ENCODE results near the gene ATP6V1B1.

DNA sequence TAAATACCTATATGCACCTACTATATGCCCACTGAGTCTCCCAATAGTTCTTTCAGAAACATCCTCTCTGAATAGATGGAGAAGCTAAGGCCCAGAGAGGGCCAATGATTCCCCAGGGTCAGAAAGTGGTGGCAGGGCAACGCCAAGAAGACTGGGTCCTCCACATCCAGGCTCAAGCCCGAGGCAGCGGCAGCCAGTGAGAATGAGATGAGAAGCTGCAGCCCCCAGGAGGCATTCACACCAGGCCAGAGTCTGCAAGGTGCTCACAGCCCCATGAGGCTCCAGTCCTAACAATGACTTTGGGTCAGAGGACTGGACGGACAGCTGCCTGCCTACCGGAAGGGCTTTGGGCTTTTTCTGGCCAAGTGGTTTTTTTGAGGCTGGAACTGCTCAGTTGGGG is 55.4 kb downstream of the ATP6V1B1 start:
- TF ChIP-seq, protein P1, sequence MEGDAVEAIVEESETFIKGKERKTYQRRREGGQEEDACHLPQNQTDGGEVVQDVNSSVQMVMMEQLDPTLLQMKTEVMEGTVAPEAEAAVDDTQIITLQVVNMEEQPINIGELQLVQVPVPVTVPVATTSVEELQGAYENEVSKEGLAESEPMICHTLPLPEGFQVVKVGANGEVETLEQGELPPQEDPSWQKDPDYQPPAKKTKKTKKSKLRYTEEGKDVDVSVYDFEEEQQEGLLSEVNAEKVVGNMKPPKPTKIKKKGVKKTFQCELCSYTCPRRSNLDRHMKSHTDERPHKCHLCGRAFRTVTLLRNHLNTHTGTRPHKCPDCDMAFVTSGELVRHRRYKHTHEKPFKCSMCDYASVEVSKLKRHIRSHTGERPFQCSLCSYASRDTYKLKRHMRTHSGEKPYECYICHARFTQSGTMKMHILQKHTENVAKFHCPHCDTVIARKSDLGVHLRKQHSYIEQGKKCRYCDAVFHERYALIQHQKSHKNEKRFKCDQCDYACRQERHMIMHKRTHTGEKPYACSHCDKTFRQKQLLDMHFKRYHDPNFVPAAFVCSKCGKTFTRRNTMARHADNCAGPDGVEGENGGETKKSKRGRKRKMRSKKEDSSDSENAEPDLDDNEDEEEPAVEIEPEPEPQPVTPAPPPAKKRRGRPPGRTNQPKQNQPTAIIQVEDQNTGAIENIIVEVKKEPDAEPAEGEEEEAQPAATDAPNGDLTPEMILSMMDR (IDR thresholded peaks at IDR 0.05): no peak
- TF ChIP-seq POLR2A (IDR thresholded peaks at IDR 0.05): no peak
